Measurements from ENCODE around the gene TMEM212. TPM values are rescaled to one million over a fixed set of nuclear protein-coding genes. Genes with fewer than 3 reads are reported as not detected.
"Not testable (repeated sequence)": the region's sequence is repeated elsewhere in the genome, so short reads cannot be mapped to it uniquely, and the experiment has no call there.

TMEM212 gene
- total RNA-seq, 2 experiments from 2014 or later, result not detected

- Mint-ChIP-seq H3K4me1 (no peaks in the 10 kb centered on the region), H3K4me3 (no peak overlapping the region), H3K36me3 (ENCODE audit: low read depth) (no peaks in the 10 kb centered on the region), H3K27me3 (peaks cover 6% of the 10 kb centered on the region), H3K27ac (no peak overlapping the region), H3K9me3 (no peaks in the 10 kb centered on the region)
- CTCF ChIA-PET, result no interaction called here
- DNase-seq, result no peak
- POLR2A ChIA-PET, result no interaction called here
Observed at GRCh38 chr3:171904829-171905228, 61.7 kb downstream of the TMEM212 start.

- CTCF ChIA-PET, result not testable (repeated sequence)
Observed at GRCh38 chr3:171906503-171906902, 63.4 kb downstream of the TMEM212 start.

GRCh38 chr3:171906951-171907676 is 64.0 kb downstream of the TMEM212 start:
- CTCF ChIA-PET, result interaction anchor here (0.6 kb wide), 1 partner anchor 186 kb away, joined by 3 read pairs; no protein-coding TSS in a partner anchor
- H3K36me3 Mint-ChIP-seq (ENCODE audit: low read depth), result no peaks in the 10 kb centered on the region
- DNase-seq, result no peak
- H3K27ac Mint-ChIP-seq, result no peak overlapping the region
- POLR2A ChIA-PET, result no interaction called here
- no peaks in the 10 kb centered on the region for H3K9me3 Mint-ChIP-seq
- peaks cover 8% of the 10 kb centered on the region for H3K27me3 Mint-ChIP-seq
- H3K4me3 Mint-ChIP-seq, result no peak overlapping the region
- H3K4me1 Mint-ChIP-seq, result no peaks in the 10 kb centered on the region

More at GRCh38 chr3:171906503-171906902, 63.4 kb downstream of the TMEM212 start:
- DNase-seq; H3K9me3 Mint-ChIP-seq; H3K4me1 Mint-ChIP-seq; H3K27me3 Mint-ChIP-seq; POLR2A ChIA-PET; H3K36me3 Mint-ChIP-seq (ENCODE audit: low read depth); H3K4me3 Mint-ChIP-seq; H3K27ac Mint-ChIP-seq: not testable (repeated sequence)

GRCh38 chr3:171907761-171908160 is 64.6 kb downstream of the TMEM212 start:
- POLR2A ChIA-PET, result no interaction called here
- Mint-ChIP-seq H3K27ac (no peak overlapping the region), H3K36me3 (ENCODE audit: low read depth) (no peaks in the 10 kb centered on the region)

GRCh38 chr3:171908731-171909130 is 65.6 kb downstream of the TMEM212 start:
- POLR2A ChIA-PET, result no interaction called here
- no peak overlapping the region for H3K27ac Mint-ChIP-seq
- CTCF ChIA-PET, result no interaction called here
- no peak for DNase-seq
- peaks cover 8% of the 10 kb centered on the region for H3K27me3 Mint-ChIP-seq
- no peak overlapping the region for H3K4me3 Mint-ChIP-seq
- no peaks in the 10 kb centered on the region for H3K4me1 Mint-ChIP-seq
- H3K9me3 Mint-ChIP-seq, result no peaks in the 10 kb centered on the region
- H3K36me3 Mint-ChIP-seq (ENCODE audit: low read depth), result no peaks in the 10 kb centered on the region

More at GRCh38 chr3:171907761-171908160, 64.6 kb downstream of the TMEM212 start:
- CTCF ChIA-PET, result no interaction called here
- H3K4me3 Mint-ChIP-seq, result no peak overlapping the region
- H3K9me3 Mint-ChIP-seq, result no peaks in the 10 kb centered on the region
- peaks cover 8% of the 10 kb centered on the region for H3K27me3 Mint-ChIP-seq
- no peak for DNase-seq
- no peaks in the 10 kb centered on the region for H3K4me1 Mint-ChIP-seq

Other genes starting within 250 kb of the TMEM212 start
- gene PLD1, start 32.9 kb upstream of the TMEM212 start, total RNA-seq, result under 1 TPM; 0.50 to 0.94 TPM
- 10 to 100 TPM; 13.4 to 15.3 TPM for gene FNDC3B, start 196.2 kb downstream of the TMEM212 start, total RNA-seq

All from activated CD4-positive, alpha-beta T cell treated with anti-CD3 and anti-CD28 coated beads, Interleukin-2, amount 10 ng/mL, durations not matched to agents 7 days and 5 days (primary cell).